ENCODE results near the gene TADA3.
A peak's percentile ranks its signal among the peaks of the same experiment; 100 is the strongest.

Gene TADA3

DNA sequence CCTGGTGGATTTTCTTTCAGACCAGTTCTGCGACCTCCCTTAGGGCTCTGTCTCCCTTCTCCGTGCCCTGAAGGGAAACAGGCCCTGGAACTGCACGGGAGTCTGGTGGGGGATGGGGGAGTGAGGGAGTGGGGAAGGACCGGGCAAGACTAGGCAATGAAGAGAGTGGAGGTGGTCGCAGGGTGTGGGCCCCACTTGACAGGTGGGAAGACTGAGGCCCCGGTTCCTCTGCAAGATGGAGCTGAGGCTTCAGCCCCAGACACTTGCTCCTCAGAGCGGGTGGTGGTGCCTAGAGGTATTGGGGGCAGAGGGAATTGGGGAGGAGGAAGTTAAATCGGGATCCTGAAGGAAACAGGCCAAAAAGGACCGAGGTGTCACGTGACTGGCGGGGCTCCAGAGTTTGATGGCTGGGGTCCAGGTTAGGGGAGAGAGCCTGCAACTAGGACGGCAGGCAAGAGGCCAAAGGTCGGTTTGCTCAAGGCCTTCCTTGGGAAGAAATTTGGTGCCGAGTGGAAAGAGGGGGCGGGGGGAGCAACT lies 21.9 kb downstream of the TADA3 start:
- ATAC-seq (ENCODE audit: low read depth), result no peak
- Histone ChIP-seq H3K27me3 (ENCODE audit: insufficient read depth, poor library complexity, severe bottlenecking) (no peaks in the 10 kb centered on the region), H3K4me1 (ENCODE audit: insufficient read depth, poor library complexity, severe bottlenecking) (no peaks in the 10 kb centered on the region), H3K27ac (ENCODE audit: poor library complexity, severe bottlenecking) (no peak overlapping the region), H3K36me3 (ENCODE audit: low read depth) (no peaks in the 10 kb centered on the region), H3K9me3 (ENCODE audit: severe bottlenecking) (no peaks in the 10 kb centered on the region), H3K4me3 (ENCODE audit: severe bottlenecking) (peak overlapping the region; percentile 49)
- TF ChIP-seq, protein P1, sequence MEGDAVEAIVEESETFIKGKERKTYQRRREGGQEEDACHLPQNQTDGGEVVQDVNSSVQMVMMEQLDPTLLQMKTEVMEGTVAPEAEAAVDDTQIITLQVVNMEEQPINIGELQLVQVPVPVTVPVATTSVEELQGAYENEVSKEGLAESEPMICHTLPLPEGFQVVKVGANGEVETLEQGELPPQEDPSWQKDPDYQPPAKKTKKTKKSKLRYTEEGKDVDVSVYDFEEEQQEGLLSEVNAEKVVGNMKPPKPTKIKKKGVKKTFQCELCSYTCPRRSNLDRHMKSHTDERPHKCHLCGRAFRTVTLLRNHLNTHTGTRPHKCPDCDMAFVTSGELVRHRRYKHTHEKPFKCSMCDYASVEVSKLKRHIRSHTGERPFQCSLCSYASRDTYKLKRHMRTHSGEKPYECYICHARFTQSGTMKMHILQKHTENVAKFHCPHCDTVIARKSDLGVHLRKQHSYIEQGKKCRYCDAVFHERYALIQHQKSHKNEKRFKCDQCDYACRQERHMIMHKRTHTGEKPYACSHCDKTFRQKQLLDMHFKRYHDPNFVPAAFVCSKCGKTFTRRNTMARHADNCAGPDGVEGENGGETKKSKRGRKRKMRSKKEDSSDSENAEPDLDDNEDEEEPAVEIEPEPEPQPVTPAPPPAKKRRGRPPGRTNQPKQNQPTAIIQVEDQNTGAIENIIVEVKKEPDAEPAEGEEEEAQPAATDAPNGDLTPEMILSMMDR (IDR thresholded peaks at IDR 0.05; ENCODE audit: poor library complexity, severe bottlenecking), result no peak
- DNase-seq (ENCODE audit: low spot score), result no peak

DNA sequence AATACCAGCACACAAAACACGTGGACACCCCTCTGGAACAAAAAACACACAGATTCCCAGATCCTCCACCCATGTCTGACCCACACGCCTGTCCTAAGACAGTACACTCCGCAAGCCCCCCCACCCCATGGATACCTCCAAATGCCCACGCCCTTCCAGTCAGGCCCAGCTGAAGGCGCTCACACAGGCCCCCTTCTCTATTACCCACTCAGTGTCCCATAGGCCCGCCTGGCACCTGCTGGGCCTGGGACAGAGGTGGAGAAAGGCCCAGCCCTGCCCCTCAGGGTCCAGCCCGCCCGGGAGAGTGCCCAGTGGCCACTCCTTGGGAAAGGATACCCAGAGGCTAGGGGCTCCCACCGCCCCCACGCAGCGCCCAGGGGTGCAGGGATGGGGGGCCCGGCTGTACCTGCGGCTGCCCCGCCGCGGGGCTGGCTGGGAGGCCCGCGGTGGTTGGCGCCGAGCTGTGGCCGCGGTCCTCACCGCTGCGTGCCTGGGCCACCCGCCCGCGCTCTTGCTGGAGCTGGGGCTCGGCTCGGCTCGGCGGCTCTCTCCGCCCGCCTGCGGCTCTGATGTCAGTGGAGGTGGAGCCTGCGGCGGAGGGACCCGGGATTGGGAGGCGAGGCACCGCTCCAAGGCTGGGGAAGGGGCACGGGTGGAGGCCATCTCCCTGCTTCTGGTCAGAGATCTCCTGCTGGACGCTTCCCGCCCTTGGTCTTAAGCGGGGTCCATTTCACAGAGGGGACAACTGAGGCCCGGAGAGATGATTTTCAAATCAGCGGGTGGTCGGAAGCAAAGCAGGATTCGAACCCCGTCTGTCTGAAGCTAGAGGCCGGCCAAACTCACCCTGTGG lies 22.6 kb downstream of the TADA3 start, which contains the start of gene CAMK1:
Gene CAMK1 (minus strand): TSS at position 522 of the 850 bp plus-strand sequence. CDS start 2,198 bp downstream, outside the sequence.
- ATAC-seq (ENCODE audit: low read depth), result peak; percentile 95
- Histone ChIP-seq H3K9me3 (ENCODE audit: severe bottlenecking) (no peaks in the 10 kb centered on the region), H3K27me3 (ENCODE audit: insufficient read depth, poor library complexity, severe bottlenecking) (no peaks in the 10 kb centered on the region), H3K4me3 (ENCODE audit: severe bottlenecking) (peak within 1 kb of the TSS; percentile 49), H3K27ac (ENCODE audit: poor library complexity, severe bottlenecking) (no peak within 1 kb of the TSS), H3K36me3 (ENCODE audit: low read depth) (no peaks in the 10 kb centered on the region), H3K4me1 (ENCODE audit: insufficient read depth, poor library complexity, severe bottlenecking) (no peaks in the 10 kb centered on the region)
- TF ChIP-seq, protein P1 (IDR thresholded peaks at IDR 0.05; ENCODE audit: poor library complexity, severe bottlenecking), result no peak
- no peak for DNase-seq (ENCODE audit: low spot score)

DNA sequence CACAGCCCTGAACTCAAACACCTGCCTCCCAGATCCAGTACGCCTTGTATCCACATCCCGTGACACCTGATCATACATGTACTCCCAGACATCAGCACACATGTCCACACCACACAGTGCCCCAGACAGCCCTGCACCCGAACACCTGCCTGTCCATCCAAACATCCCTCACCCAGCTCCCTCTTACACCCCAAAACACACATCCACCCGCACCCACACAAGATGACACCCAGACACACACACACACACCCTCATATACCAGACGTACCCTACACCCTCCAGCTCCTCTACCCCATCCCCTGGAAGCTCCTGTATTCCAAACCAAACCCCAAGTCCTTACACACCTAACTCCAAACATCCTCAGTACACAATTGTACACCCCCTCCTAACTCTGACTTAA lies 23.3 kb downstream of the TADA3 start:
- TF ChIP-seq, protein P1 (IDR thresholded peaks at IDR 0.05; ENCODE audit: poor library complexity, severe bottlenecking), result no peak
- no peaks in the 10 kb centered on the region for H3K27me3 ChIP-seq (ENCODE audit: insufficient read depth, poor library complexity, severe bottlenecking)
- DNase-seq (ENCODE audit: low spot score) (no peak), ATAC-seq (ENCODE audit: low read depth) (no peak; the same call in 2 of the 3 replicates)
- H3K36me3 ChIP-seq (ENCODE audit: low read depth), result no peaks in the 10 kb centered on the region
- no peaks in the 10 kb centered on the region for H3K4me1 ChIP-seq (ENCODE audit: insufficient read depth, poor library complexity, severe bottlenecking)
- peak overlapping the region; percentile 49 for H3K4me3 ChIP-seq (ENCODE audit: severe bottlenecking)
- no peaks in the 10 kb centered on the region for H3K9me3 ChIP-seq (ENCODE audit: severe bottlenecking)
- H3K27ac ChIP-seq (ENCODE audit: poor library complexity, severe bottlenecking), result no peak overlapping the region

DNA sequence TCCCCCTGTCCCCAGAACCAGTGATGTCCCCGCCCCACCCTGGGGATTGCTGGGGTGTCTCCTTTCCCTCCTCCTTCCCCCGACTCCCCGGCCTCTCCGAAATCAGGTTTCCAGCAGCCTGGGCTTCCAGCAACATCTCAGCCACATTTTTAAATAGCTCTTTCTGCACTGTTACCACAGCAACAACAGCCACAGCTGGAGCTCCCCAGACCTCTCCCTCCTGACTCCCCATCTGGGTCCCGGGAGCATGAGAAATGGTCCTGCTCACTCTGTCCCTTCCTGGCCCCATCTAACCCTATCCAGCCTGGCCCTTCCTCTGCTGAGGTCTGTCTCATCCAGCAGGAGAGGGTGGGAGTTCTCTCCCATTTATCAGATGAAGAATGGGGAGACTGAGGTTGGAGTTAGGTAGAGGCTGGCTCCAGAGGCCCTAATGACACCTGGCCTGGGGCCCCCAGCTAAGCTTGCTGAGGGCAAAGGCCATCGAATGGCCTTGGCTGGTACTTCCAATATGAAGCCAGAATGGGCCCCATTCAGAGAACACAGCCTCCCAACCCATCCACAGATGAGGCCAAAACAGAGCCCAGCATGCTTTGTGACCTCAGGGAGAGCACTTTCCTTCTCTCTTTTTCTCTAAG lies 24.0 kb downstream of the TADA3 start:
- no peaks in the 10 kb centered on the region for H3K27me3 ChIP-seq (ENCODE audit: insufficient read depth, poor library complexity, severe bottlenecking)
- TF ChIP-seq, protein P1 (IDR thresholded peaks at IDR 0.05; ENCODE audit: poor library complexity, severe bottlenecking), result no peak
- DNase-seq (ENCODE audit: low spot score), result no peak
- no peaks in the 10 kb centered on the region for H3K36me3 ChIP-seq (ENCODE audit: low read depth)
- H3K9me3 ChIP-seq (ENCODE audit: severe bottlenecking), result no peaks in the 10 kb centered on the region
- no peaks in the 10 kb centered on the region for H3K4me1 ChIP-seq (ENCODE audit: insufficient read depth, poor library complexity, severe bottlenecking)
- no peak for ATAC-seq (ENCODE audit: low read depth)
- no peak overlapping the region for H3K4me3 ChIP-seq (ENCODE audit: severe bottlenecking)
- H3K27ac ChIP-seq (ENCODE audit: poor library complexity, severe bottlenecking), result no peak overlapping the region

Measured in RWPE2 (cell line).